ENCODE results near the gene ATG4B. TPM values are rescaled to one million over a fixed set of nuclear protein-coding genes. Genes with fewer than 3 reads are reported as not detected.
A peak's percentile ranks its signal among the peaks of the same experiment; 100 is the strongest.

ATG4B gene
- total RNA-seq, 2 donors from 2014 or later = 52.0 to 86.1 TPM

DNA sequence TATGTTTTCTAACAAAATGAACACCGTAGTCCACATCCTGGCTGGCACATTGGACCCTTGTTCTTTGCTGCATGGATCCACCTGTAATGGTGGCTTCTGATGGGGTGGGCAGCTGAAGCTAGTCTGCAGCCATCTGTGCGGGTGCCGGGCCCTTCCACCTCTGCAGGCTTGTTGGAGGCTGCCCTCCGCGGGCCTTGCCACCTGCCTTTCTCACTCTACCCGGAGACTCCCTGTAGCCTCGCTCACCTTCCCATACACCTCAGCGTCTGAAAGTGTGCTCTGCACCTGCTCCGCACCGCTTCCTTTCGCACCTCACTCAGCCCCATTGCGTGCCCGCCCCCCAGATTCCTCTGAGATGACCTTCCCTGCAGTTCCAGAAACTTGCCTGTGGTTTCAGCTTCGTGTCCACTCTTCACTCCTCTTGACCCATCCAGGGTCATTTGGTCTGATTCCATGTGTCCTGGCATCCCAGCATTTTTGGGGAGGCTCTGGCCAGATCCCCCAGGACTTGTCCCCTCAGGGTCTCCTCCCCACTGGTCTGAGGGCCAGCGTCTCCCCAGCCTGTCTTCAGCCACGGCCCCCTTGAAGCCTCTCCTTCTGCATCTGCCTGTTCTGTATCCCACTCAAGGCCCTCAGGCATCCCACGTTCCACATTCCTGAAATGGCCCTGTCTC is 18.2 kb downstream of the ATG4B start:
- H3K27me3 ChIP-seq (replicated peaks; ENCODE audit: insufficient read depth) = no peaks in the 10 kb centered on the region
- peaks cover 57% of the 10 kb centered on the region for H3K36me3 ChIP-seq
- no peak overlapping the region for H3K27ac ChIP-seq
- no peak for ATAC-seq (ENCODE audit: insufficient number of reproducible peaks, low FRiP score, low read depth)
- H3K4me1 ChIP-seq (ENCODE audit: control insufficient read depth in 1 of 2, low read depth in 2 of 2) = no peaks in the 10 kb centered on the region
- H3K4me3 ChIP-seq = no peak overlapping the region
- no peaks in the 10 kb centered on the region for H3K9me3 ChIP-seq
- no peak for DNase-seq (ENCODE audit: low spot score)
- TF ChIP-seq, protein P1, sequence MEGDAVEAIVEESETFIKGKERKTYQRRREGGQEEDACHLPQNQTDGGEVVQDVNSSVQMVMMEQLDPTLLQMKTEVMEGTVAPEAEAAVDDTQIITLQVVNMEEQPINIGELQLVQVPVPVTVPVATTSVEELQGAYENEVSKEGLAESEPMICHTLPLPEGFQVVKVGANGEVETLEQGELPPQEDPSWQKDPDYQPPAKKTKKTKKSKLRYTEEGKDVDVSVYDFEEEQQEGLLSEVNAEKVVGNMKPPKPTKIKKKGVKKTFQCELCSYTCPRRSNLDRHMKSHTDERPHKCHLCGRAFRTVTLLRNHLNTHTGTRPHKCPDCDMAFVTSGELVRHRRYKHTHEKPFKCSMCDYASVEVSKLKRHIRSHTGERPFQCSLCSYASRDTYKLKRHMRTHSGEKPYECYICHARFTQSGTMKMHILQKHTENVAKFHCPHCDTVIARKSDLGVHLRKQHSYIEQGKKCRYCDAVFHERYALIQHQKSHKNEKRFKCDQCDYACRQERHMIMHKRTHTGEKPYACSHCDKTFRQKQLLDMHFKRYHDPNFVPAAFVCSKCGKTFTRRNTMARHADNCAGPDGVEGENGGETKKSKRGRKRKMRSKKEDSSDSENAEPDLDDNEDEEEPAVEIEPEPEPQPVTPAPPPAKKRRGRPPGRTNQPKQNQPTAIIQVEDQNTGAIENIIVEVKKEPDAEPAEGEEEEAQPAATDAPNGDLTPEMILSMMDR (IDR thresholded peaks at IDR 0.05) = no peak

DNA sequence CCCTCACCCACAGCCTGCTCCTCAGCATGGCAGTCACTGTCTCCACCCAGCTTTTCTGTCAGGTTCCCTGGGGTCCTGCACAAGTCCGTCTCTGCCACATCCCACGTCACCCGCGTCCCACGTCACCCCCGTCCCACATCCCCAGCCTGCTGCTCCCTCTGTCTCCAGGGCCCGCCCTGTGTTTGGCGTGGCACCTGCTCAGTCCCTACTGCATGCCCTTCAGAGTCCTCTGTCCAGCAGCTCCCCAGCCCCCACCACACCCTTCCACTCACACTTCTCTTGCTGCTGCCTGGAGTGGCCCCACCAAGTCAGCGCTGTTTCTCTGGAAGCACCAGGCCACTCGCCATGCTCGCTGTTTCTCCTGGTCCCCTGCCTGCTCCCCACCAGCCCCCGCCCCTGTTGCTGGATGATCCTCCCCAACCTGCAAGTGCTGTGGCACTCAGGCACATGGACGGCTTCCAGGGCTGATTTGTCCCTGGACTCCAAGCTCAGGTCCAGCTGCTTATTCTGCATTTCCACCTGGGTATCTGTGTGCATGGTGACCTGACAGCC is 18.8 kb downstream of the ATG4B start:
- Histone ChIP-seq H3K27me3 (replicated peaks; ENCODE audit: insufficient read depth) (no peaks in the 10 kb centered on the region), H3K27ac (no peak overlapping the region), H3K36me3 (peaks cover 61% of the 10 kb centered on the region), H3K4me3 (no peak overlapping the region), H3K9me3 (no peaks in the 10 kb centered on the region), H3K4me1 (ENCODE audit: control insufficient read depth in 1 of 2, low read depth in 2 of 2) (no peaks in the 10 kb centered on the region)
- no peak for DNase-seq (ENCODE audit: low spot score)
- TF ChIP-seq, protein P1 (IDR thresholded peaks at IDR 0.05) = no peak
- no peak for ATAC-seq (ENCODE audit: insufficient number of reproducible peaks, low FRiP score, low read depth)

DNA sequence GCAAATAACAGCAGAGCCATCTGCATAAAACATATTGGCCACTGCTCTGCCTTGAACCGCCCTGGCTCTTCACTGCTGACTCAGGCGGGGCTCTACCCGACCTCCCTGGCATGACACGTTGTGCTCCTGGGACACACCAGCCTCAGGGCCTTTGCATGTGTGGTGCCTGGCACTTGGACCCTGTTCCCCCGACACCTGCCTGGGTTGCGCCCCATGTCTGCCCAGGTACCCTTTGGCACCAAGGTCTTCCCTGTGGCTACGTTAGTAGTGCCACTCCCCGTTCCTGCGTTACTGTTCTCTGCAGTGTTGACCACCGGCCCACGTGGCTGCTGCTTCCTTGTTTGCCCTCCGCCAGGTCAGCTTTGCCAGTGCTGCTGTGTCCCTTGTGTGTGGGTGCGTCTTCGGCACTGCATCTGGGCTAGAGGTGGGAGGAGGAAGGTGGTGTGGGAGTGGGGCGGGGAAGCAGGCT is 20.3 kb downstream of the ATG4B start:
- Histone ChIP-seq H3K27ac (no peak overlapping the region), H3K4me1 (ENCODE audit: control insufficient read depth in 1 of 2, low read depth in 2 of 2) (no peaks in the 10 kb centered on the region), H3K36me3 (peaks cover 60% of the 10 kb centered on the region), H3K27me3 (replicated peaks; ENCODE audit: insufficient read depth) (no peaks in the 10 kb centered on the region), H3K9me3 (no peaks in the 10 kb centered on the region), H3K4me3 (no peak overlapping the region)
- TF ChIP-seq, protein P1 (IDR thresholded peaks at IDR 0.05) = no peak
- ATAC-seq (ENCODE audit: insufficient number of reproducible peaks, low FRiP score, low read depth) (no peak), DNase-seq (ENCODE audit: low spot score) (no peak)

DNA sequence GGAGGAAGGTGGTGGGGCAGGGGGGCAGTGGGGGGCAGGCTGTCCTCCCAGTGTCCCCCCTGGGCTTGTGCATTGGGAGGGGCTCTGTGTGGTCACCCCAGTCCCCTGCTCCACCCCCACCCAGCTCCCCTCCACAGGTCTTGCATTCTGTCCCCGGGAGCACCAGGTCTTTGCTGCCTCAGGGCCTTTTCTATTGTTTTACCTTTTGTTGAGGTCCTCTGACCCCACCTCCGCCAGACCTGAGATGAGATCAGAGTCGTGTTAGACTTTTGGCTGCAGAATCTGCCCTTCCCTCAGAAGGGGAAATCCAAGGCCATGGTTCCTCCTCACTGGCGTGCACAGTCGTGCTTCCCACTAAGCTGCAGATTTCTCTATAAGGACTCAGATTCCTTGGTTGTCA is 20.8 kb downstream of the ATG4B start:
- TF ChIP-seq, protein P1 (IDR thresholded peaks at IDR 0.05) = no peak
- DNase-seq (ENCODE audit: low spot score) (no peak), ATAC-seq (ENCODE audit: insufficient number of reproducible peaks, low FRiP score, low read depth) (no peak)
- H3K4me1 ChIP-seq (ENCODE audit: control insufficient read depth in 1 of 2, low read depth in 2 of 2) = no peaks in the 10 kb centered on the region
- H3K9me3 ChIP-seq = no peaks in the 10 kb centered on the region
- peaks cover 60% of the 10 kb centered on the region for H3K36me3 ChIP-seq
- no peak overlapping the region for H3K27ac ChIP-seq
- no peaks in the 10 kb centered on the region for H3K27me3 ChIP-seq (replicated peaks; ENCODE audit: insufficient read depth)
- H3K4me3 ChIP-seq = no peak overlapping the region

DNA sequence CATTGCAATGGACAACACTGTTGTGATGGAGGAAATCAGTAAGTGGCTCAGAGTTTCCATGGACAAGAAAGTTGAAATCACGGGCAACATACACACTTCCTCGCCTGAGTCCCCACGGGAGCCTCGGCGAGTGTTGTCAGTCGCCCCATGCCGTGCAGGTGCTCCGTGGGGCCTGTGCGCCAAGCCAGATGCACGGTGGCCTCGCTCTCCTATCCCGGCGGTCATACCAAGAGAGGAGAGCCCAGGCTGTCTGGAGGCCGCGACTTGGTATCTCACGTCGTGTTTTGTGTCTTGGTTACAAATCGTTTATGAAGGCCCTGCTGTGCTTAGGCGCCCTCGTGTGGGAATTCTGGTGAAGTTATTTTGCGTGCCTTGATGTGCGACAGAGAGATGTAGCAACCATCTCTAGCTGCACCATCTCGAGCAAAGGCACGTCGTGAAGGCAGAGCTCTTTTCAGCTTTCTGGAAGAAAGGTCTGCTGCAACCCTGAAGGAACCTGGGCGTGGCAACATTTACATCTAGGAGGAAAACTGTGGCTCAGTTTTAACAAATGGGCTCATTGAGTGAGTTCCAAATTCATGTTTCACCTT is 21.8 kb downstream of the ATG4B start:
- Histone ChIP-seq H3K4me1 (ENCODE audit: control insufficient read depth in 1 of 2, low read depth in 2 of 2) (no peaks in the 10 kb centered on the region), H3K4me3 (no peak overlapping the region), H3K9me3 (no peaks in the 10 kb centered on the region), H3K36me3 (peaks cover 59% of the 10 kb centered on the region), H3K27me3 (replicated peaks; ENCODE audit: insufficient read depth) (no peaks in the 10 kb centered on the region), H3K27ac (no peak overlapping the region)
- TF ChIP-seq, protein P1 (IDR thresholded peaks at IDR 0.05) = peak; percentile 41
- DNase-seq (ENCODE audit: low spot score) (no peak), ATAC-seq (ENCODE audit: insufficient number of reproducible peaks, low FRiP score, low read depth) (no peak)
